HepG2 (cell line): Measurements from ENCODE around the gene COMMD7. TPM values are rescaled to one million over a fixed set of nuclear protein-coding genes. Genes with fewer than 3 reads are reported as not detected.

Experiments used
- BCLAF1 ChIP-seq: fragments of 450-650 bp; IDR thresholded peaks from 2 replicates; pipeline ENCODE4 v1.6.1; 2017; ENCODE audit warnings: mild to moderate bottlenecking
- FLYWCH1 ChIP-seq: sonication (generic); formaldehyde crosslinking; IDR thresholded peaks from 2 replicates; pipeline ENCODE4 v1.8.1; 2023; ENCODE audit warnings: mild to moderate bottlenecking, missing genetic modification reagents
- GRHL1 ChIP-seq: sonication (generic); formaldehyde crosslinking; conservative IDR thresholded peaks from 2 replicates; pipeline ENCODE4 v1.8.0; 2022; ENCODE audit warnings: missing genetic modification reagents
- HOXA5 ChIP-seq: sonication (generic); formaldehyde crosslinking; IDR thresholded peaks from 2 replicates; pipeline ENCODE4 v1.4.0; 2020; ENCODE audit warnings: missing genetic modification reagents
- HOXD1 ChIP-seq: sonication (generic); formaldehyde crosslinking; IDR thresholded peaks from 2 replicates; pipeline ENCODE4 v1.5.0; 2020; ENCODE audit warnings: missing genetic modification reagents
- KLF12 ChIP-seq: sonication (generic); formaldehyde crosslinking; IDR thresholded peaks from 2 replicates; pipeline ENCODE4 v1.4.0; 2020; ENCODE audit warnings: missing genetic modification reagents, borderline replicate concordance
- LRRFIP1 ChIP-seq: sonication (generic); formaldehyde crosslinking; conservative IDR thresholded peaks from 2 replicates; pipeline ENCODE4 v1.4.0; 2020; ENCODE audit warnings: missing genetic modification reagents
- MED8 ChIP-seq: sonication (generic); formaldehyde crosslinking; IDR thresholded peaks from 2 replicates; pipeline ENCODE4 v1.8.1; 2023; ENCODE audit warnings: mild to moderate bottlenecking, missing genetic modification reagents; ENCODE audit not compliant: insufficient replicate concordance
- NFE2L2 ChIP-seq: fragments of 150-350 bp; IDR thresholded peaks from 2 replicates; pipeline ENCODE4 v1.6.1; 2014; ENCODE audit warnings: low read length
- SOX6 ChIP-seq, 2 experiments: fragments of 450-650 bp in 1 of 2; sonication (generic) in 1 of 2; formaldehyde crosslinking in 1 of 2; IDR thresholded peaks; 2 replicates each; pipeline versions ENCODE4 v1.4.0 to v1.6.1; 2017 to 2020; ENCODE audit warnings: antibody characterized with exemption in 1 of 2, mild to moderate bottlenecking in 1 of 2, missing genetic modification reagents in 1 of 2
- YEATS4 ChIP-seq: sonication (generic); formaldehyde crosslinking; IDR thresholded peaks from 2 replicates; pipeline ENCODE4 v1.4.0; 2020; ENCODE audit warnings: missing genetic modification reagents, borderline replicate concordance
- ZBTB3 ChIP-seq: sonication (generic); formaldehyde crosslinking; IDR thresholded peaks from 2 replicates; pipeline ENCODE4 v1.4.0; 2020; ENCODE audit warnings: low read depth, mild to moderate bottlenecking, moderate library complexity, missing genetic modification reagents, borderline replicate concordance
- ZBTB4 ChIP-seq: sonication (generic); formaldehyde crosslinking; IDR thresholded peaks from 2 replicates; pipeline ENCODE4 v1.4.0; 2020; ENCODE audit warnings: missing genetic modification reagents, mild to moderate bottlenecking, borderline replicate concordance
- ZFP36L1 ChIP-seq: sonication (generic); formaldehyde crosslinking; IDR thresholded peaks from 2 replicates; pipeline ENCODE4 v1.8.0; 2022; ENCODE audit warnings: mild to moderate bottlenecking, missing genetic modification reagents, moderate library complexity
- ZNF101 ChIP-seq: sonication (generic); formaldehyde crosslinking; IDR thresholded peaks from 2 replicates; pipeline ENCODE4 v1.4.0; 2020; ENCODE audit warnings: mild to moderate bottlenecking, low read depth, missing genetic modification reagents, borderline replicate concordance
- ZNF598 ChIP-seq: sonication (generic); formaldehyde crosslinking; IDR thresholded peaks from 2 replicates; pipeline ENCODE4 v1.5.1; 2020; ENCODE audit warnings: mild to moderate bottlenecking, missing genetic modification reagents, borderline replicate concordance
- polyA plus RNA-seq, 8 experiments: library from polyadenylated mRNA; depleted of rRNA in 3 of 8; stranded (reverse) in 7 of 8; unstranded in 1 of 8; fragments of >200 nt; fragmentation: Illumina TruSeq in 4 of 8; extraction: Trizol in 4 of 8; gene quantifications; 2 replicates each; pipeline versions ENCODE4 v1.2.1 to v1.2.3, GENCODE V29; 2011 to 2016; ENCODE audit warnings: low read depth in 4 of 8, missing spikeins in 1 of 8, mixed read lengths in 1 of 8; ENCODE audit not compliant: insufficient read depth in 1 of 8
- total RNA-seq, 5 experiments: library from RNA; depleted of rRNA; stranded (reverse); fragments of >200 nt; fragmentation: Illumina TruSeq; extraction: Trizol; gene quantifications; 2 replicates each; pipeline ENCODE4 v1.2.3, GENCODE V29; 2016; ENCODE audit warnings: low read depth in 1 of 5

Gene COMMD7
- total and polyA plus RNA-seq, 2 of the 13 experiments (the other 11 are each of a cell fraction or from before 2014, with no cell fraction given) = 42.1 to 53.3 TPM

GRCh38 chr20:32742322-32743236, 688 bp downstream of the COMMD7 start (continued):
- TF ChIP-seq KLF12 (CRISPR knock-in tag) (no peak), ZFP36L1 (CRISPR knock-in tag) (no peak), NFE2L2 (no peak), BCLAF1 (no peak), YEATS4 (CRISPR knock-in tag) (no peak), FLYWCH1 (CRISPR knock-in tag) (0 out of 2 replicates have a peak, but pooled peaks have one; percentile 28), ZNF101 (CRISPR knock-in tag) (no peak), SOX6 (IDR thresholded peaks at IDR 0.05) (no peak), SOX6 (CRISPR knock-in tag; IDR thresholded peaks at IDR 0.05) (no peak; the same call in 1 of the 2 replicates), ZNF598 (CRISPR knock-in tag) (no peak), GRHL1 (CRISPR knock-in tag) (no peak), HOXD1 (no peak), MED8 (CRISPR knock-in tag) (no peak), LRRFIP1 (CRISPR knock-in tag) (no peak), HOXA5 (no peak), ZBTB3 (CRISPR knock-in tag) (0 out of 2 replicates have a peak, but pooled peaks have one; percentile 20), ZBTB4 (no peak)
